ENCODE measurements around the gene SLC25A20. TPM values are rescaled to one million over a fixed set of nuclear protein-coding genes. Genes with fewer than 3 reads are reported as not detected.

Gene SLC25A20
- total RNA-seq, 1 donor from 2014 or later = 124 TPM

Other genes starting within 250 kb of the SLC25A20 start
- 0.35 TPM for gene CELSR3, start 236.0 kb downstream of the SLC25A20 start, total RNA-seq
- 13.6 TPM for gene NCKIPSD, start 213.0 kb downstream of the SLC25A20 start, total RNA-seq
- 30.2 TPM for gene IP6K2, start 181.7 kb downstream of the SLC25A20 start, total RNA-seq
- 58.3 TPM for gene PRKAR2A, start 51.0 kb downstream of the SLC25A20 start, total RNA-seq
- gene ARIH2, start 20.0 kb upstream of the SLC25A20 start, total RNA-seq = 141 TPM
- 27.6 TPM for gene P4HTM, start 91.4 kb upstream of the SLC25A20 start, total RNA-seq
- gene WDR6, start 108.5 kb upstream of the SLC25A20 start, total RNA-seq = 86.9 TPM
- 10.7 TPM for gene DALRD3, start 119.7 kb upstream of the SLC25A20 start, total RNA-seq
- gene NDUFAF3, start 123.2 kb upstream of the SLC25A20 start, total RNA-seq = 168 TPM
- gene IMPDH2, start 130.5 kb upstream of the SLC25A20 start, total RNA-seq = 59.6 TPM
- 61.9 TPM for gene QRICH1, start 195.2 kb upstream of the SLC25A20 start, total RNA-seq
- gene QARS1, start 205.9 kb upstream of the SLC25A20 start, total RNA-seq = 227 TPM
- gene USP19, start 221.9 kb upstream of the SLC25A20 start, total RNA-seq = 64.6 TPM
- gene LAMB2, start 234.2 kb upstream of the SLC25A20 start, total RNA-seq = 798 TPM